ENCODE measurements around the gene MOB3B.

The MOB3B gene

GRCh38 chr9:27388150-27388549 lies 141.5 kb downstream of the MOB3B start:
- DNase-seq (ENCODE audit: low read depth) = no peak

- DNase-seq (ENCODE audit: low read depth) = no peak
These were observed 141.9 kb downstream of the MOB3B start for GRCh38 chr9:27387722-27388121.

- no peak for DNase-seq (ENCODE audit: low read depth)
These were observed 143.0 kb downstream of the MOB3B start for GRCh38 chr9:27386571-27387091.

- DNase-seq (ENCODE audit: low read depth) = no peak
These were observed 143.8 kb downstream of the MOB3B start for GRCh38 chr9:27385606-27386322.

- no peak for DNase-seq (ENCODE audit: low read depth)
These were observed 145.2 kb downstream of the MOB3B start for GRCh38 chr9:27384262-27385014.

- no peak for DNase-seq (ENCODE audit: low read depth)
These were observed 146.1 kb downstream of the MOB3B start for GRCh38 chr9:27383524-27383923.

- no peak for DNase-seq (ENCODE audit: low read depth)
These were observed 146.6 kb downstream of the MOB3B start for GRCh38 chr9:27382975-27383374.

GRCh38 chr9:27382308-27382707 lies 147.3 kb downstream of the MOB3B start:
- no peak for DNase-seq (ENCODE audit: low read depth)

GRCh38 chr9:27379311-27380251 lies 150.0 kb downstream of the MOB3B start:
- DNase-seq (ENCODE audit: low read depth) = no peak

- no peak for DNase-seq (ENCODE audit: low read depth)
These were observed 151.7 kb downstream of the MOB3B start for GRCh38 chr9:27377811-27378456.

GRCh38 chr9:27377147-27377807 lies 152.3 kb downstream of the MOB3B start:
- no peak for DNase-seq (ENCODE audit: low read depth)

- no peak for DNase-seq (ENCODE audit: low read depth)
These were observed 155.8 kb downstream of the MOB3B start for GRCh38 chr9:27373851-27374250.

GRCh38 chr9:27372615-27373014 lies 157.0 kb downstream of the MOB3B start:
- DNase-seq (ENCODE audit: low read depth) = no peak

- no peak for DNase-seq (ENCODE audit: low read depth)
These were observed 158.2 kb downstream of the MOB3B start for GRCh38 chr9:27371382-27371781.

- no peak for DNase-seq (ENCODE audit: low read depth)
These were observed 160.0 kb downstream of the MOB3B start for GRCh38 chr9:27369591-27369990.

GRCh38 chr9:27368316-27368985 lies 161.2 kb downstream of the MOB3B start:
- no peak for DNase-seq (ENCODE audit: low read depth)

GRCh38 chr9:27367921-27368315 lies 161.7 kb downstream of the MOB3B start:
- DNase-seq (ENCODE audit: low read depth) = no peak

GRCh38 chr9:27367175-27367798 lies 162.3 kb downstream of the MOB3B start:
- DNase-seq (ENCODE audit: low read depth) = no peak

GRCh38 chr9:27365707-27366376 lies 163.8 kb downstream of the MOB3B start:
- no peak for DNase-seq (ENCODE audit: low read depth)
